Kidney epithelial cell (primary cell): ENCODE results near the gene ARL6IP5. TPM values are rescaled to one million over a fixed set of nuclear protein-coding genes. Genes with fewer than 3 reads are reported as not detected.

Experiments
- DNase-seq: peaks from one replicate; pipeline ENCODE4 v3.0.0-alpha.2; 2010; ENCODE audit warnings: low read depth
- H3K27me3 ChIP-seq: 2 replicates; pipeline ENCODE4 v1.6.0; 2011; ENCODE audit warnings: low read length; ENCODE audit not compliant: control insufficient read depth, insufficient read depth
- H3K36me3 ChIP-seq: 2 replicates; pipeline ENCODE4 v1.5.1; 2011; ENCODE audit warnings: low read length; ENCODE audit not compliant: control insufficient read depth, insufficient read depth
- H3K4me3 ChIP-seq: 2 replicates; pipeline ENCODE4 v1.5.1; 2011; ENCODE audit warnings: low read depth, mild to moderate bottlenecking, control low read depth, low read length
- CTCF ChIP-seq: IDR thresholded peaks from 2 replicates; pipeline ENCODE4 v1.5.1; 2011; ENCODE audit warnings: mild to moderate bottlenecking, moderate library complexity, low read length, control low read depth, inconsistent platforms; ENCODE audit not compliant: insufficient read depth, poor library complexity, severe bottlenecking
- total RNA-seq: library from RNA; depleted of rRNA; stranded (reverse); fragments of >200 nt; gene quantifications from 2 replicates; pipeline ENCODE4 v1.2.3, GENCODE V29; 2015

The ARL6IP5 gene
- total RNA-seq, 1 donor from 2014 or later, result 86.6 TPM

GRCh38 chr3:69088063-69088462, 3.3 kb downstream of the ARL6IP5 start:
- Histone ChIP-seq H3K4me3 (no peak overlapping the region), H3K27me3 (no peaks in the 10 kb centered on the region), H3K36me3 (no peaks in the 10 kb centered on the region)
- DNase-seq, result peak; percentile 45
- no peak for TF ChIP-seq CTCF

GRCh38 chr3:69090021-69090420, 5.3 kb downstream of the ARL6IP5 start:
- peak; percentile 52 for DNase-seq
- Histone ChIP-seq H3K36me3 (no peaks in the 10 kb centered on the region), H3K4me3 (no peak overlapping the region), H3K27me3 (no peaks in the 10 kb centered on the region)
- no peak for TF ChIP-seq CTCF

GRCh38 chr3:69091389-69092029, 6.8 kb downstream of the ARL6IP5 start:
- Histone ChIP-seq H3K36me3 (no peaks in the 10 kb centered on the region), H3K4me3 (no peak overlapping the region), H3K27me3 (no peaks in the 10 kb centered on the region)
- DNase-seq, result no peak
- TF ChIP-seq CTCF, result no peak

DNA sequence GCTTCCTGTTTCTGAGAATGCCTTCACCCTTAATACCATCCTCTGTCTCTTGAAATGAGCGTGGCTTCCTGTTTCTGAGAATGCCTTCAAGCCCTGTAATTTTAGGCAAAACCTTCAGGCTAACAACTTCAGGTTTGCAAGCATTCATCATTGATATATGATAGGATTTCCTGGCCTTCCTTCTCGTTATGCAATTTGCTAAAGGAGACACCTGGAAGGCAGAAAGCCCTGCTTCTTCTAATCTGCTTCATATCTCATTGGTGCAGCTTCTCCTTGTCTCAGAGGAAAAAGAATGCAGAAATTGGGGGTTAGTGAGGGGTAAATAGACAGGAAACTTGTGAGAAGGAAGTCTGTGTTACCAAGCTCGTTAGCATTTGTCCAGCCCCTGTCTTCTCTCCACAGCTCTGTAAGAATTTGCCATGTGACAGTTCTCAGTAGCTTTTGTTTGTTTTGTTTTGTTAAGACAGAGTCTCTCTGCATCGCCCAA, 7.3 kb downstream of the ARL6IP5 start:
- TF ChIP-seq CTCF, result no peak
- H3K27me3 ChIP-seq, result no peaks in the 10 kb centered on the region
- no peak overlapping the region for H3K4me3 ChIP-seq
- no peaks in the 10 kb centered on the region for H3K36me3 ChIP-seq
- DNase-seq, result no peak

DNA sequence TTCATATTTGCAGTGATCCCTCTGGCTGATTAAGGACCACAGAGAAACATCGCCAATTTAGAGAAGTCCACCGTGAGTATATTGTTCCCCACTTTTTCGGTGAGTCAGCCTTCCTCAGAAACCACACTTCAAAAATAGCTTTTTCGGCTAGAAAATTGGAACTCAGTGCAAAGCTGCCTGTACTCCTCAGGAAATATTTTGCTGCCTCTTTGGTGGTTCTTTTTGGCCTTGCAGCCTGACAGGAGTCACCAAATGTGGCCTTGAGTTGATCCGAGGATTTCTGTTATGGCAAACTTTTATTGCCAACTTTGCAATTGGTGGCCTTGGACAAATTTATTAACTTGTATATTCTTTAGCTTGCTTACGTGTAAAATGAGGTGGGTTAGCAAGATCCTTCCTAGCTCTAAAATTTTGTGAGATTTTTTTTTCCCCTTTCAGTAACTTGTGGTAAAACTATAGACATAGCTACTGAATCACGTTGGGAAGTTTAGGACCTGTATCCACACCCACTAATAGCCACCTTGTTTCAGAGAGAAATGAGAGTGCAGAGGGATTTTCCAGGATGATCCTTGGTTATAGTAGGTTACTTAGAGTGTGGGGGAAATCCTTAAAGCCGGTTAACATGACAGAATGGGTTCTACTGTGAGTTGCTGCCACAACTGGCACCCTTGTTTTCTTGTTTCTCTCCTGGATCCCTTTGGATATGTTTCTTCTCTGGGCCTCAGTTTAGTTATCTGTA, 9.9 kb downstream of the ARL6IP5 start:
- no peaks in the 10 kb centered on the region for H3K36me3 ChIP-seq
- H3K4me3 ChIP-seq, result no peak overlapping the region
- DNase-seq, result no peak
- no peak for TF ChIP-seq CTCF
- H3K27me3 ChIP-seq, result no peaks in the 10 kb centered on the region
